Osteoblast (primary cell): ENCODE results near the gene TNNI2. TPM values are rescaled to one million over a fixed set of nuclear protein-coding genes. Genes with fewer than 3 reads are reported as not detected.
A peak's percentile ranks its signal among the peaks of the same experiment; 100 is the strongest.

ENCODE experiments used
- DNase-seq: peaks from one replicate; pipeline ENCODE4 v3.0.0; 2011; ENCODE audit warnings: low spot score, mixed read lengths; ENCODE audit not compliant: insufficient read length; ENCODE audit errors: missing footprints
- H2AFZ ChIP-seq: 2 replicates; pipeline ENCODE4 v1.6.0; 2011; ENCODE audit warnings: mild to moderate bottlenecking, low read length
- H3K27ac ChIP-seq: 2 replicates; pipeline ENCODE4 v1.5.1; 2011; ENCODE audit warnings: mild to moderate bottlenecking, low read depth, low read length, moderate library complexity
- H3K27me3 ChIP-seq: 2 replicates; pipeline ENCODE4 v1.6.0; 2012; ENCODE audit warnings: mild to moderate bottlenecking, control low read depth, inconsistent platforms, low read length, moderate library complexity; ENCODE audit not compliant: insufficient read depth
- H3K36me3 ChIP-seq: 2 replicates; pipeline ENCODE4 v1.5.1; 2011; ENCODE audit warnings: mild to moderate bottlenecking, low read length, control low read depth, moderate library complexity; ENCODE audit not compliant: insufficient read depth
- H3K4me1 ChIP-seq: 2 replicates; pipeline ENCODE4 v1.5.1; 2011; ENCODE audit warnings: mild to moderate bottlenecking, low read length, control low read depth, moderate library complexity; ENCODE audit not compliant: insufficient read depth
- H3K4me2 ChIP-seq: 2 replicates; pipeline ENCODE4 v1.6.0; 2011; ENCODE audit warnings: mild to moderate bottlenecking, low read length; ENCODE audit not compliant: insufficient read depth
- H3K4me3 ChIP-seq: fragments of 200-600 bp; sonication (generic); 3 replicates; pipeline ENCODE4 v1.5.1; 2012; ENCODE audit warnings: mild to moderate bottlenecking, low read length, inconsistent platforms; ENCODE audit not compliant: insufficient read depth
- H3K79me2 ChIP-seq: 2 replicates; pipeline ENCODE4 v1.6.0; 2012; ENCODE audit warnings: mild to moderate bottlenecking, low read length, control low read depth, inconsistent platforms; ENCODE audit not compliant: insufficient read depth
- H3K9me3 ChIP-seq: 2 replicates; pipeline ENCODE4 v1.5.1; 2011; ENCODE audit warnings: low read depth, low read length, control low read depth
- H4K20me1 ChIP-seq: 2 replicates; pipeline ENCODE4 v1.6.0; 2012; ENCODE audit warnings: mild to moderate bottlenecking, low read length, control low read depth; ENCODE audit not compliant: insufficient read depth
- CTCF ChIP-seq: IDR thresholded peaks from 2 replicates; pipeline ENCODE4 v1.5.1; 2011; ENCODE audit warnings: mild to moderate bottlenecking, low read depth, low read length, moderate library complexity; ENCODE audit errors: extremely low read depth
- small RNA-seq: library from RNA; depleted of rRNA; stranded (forward); fragments of <200 nt; gene quantifications from one replicate; pipeline ENCODE3, GENCODE V24; 2012
- total RNA-seq: library from RNA; depleted of rRNA; stranded (reverse); fragments of >200 nt; gene quantifications from 2 replicates; pipeline ENCODE4 v1.2.3, GENCODE V29; 2012

Gene TNNI2
- total RNA-seq, 1 donor = not detected

GRCh38 chr11:1888811-1889210, 50.0 kb downstream of the TNNI2 start:
- Histone ChIP-seq H3K36me3 (peaks cover 12% of the 10 kb centered on the region), H3K4me3 (no peak overlapping the region), H3K4me2 (no peak overlapping the region), H2AFZ (no peak overlapping the region), H3K27ac (no peak overlapping the region), H3K9me3 (no peaks in the 10 kb centered on the region), H4K20me1 (no peaks in the 10 kb centered on the region), H3K4me1 (no peaks in the 10 kb centered on the region), H3K27me3 (no peaks in the 10 kb centered on the region), H3K79me2 (no peaks in the 10 kb centered on the region)
- TF ChIP-seq CTCF = no peak
- peak; percentile 49 for DNase-seq

GRCh38 chr11:1889224-1889930, 50.6 kb downstream of the TNNI2 start:
- Histone ChIP-seq H3K27ac (no peak overlapping the region), H3K4me1 (no peaks in the 10 kb centered on the region), H3K9me3 (no peaks in the 10 kb centered on the region), H3K27me3 (no peaks in the 10 kb centered on the region), H3K4me3 (no peak overlapping the region), H2AFZ (no peak overlapping the region), H3K79me2 (no peaks in the 10 kb centered on the region), H4K20me1 (no peaks in the 10 kb centered on the region), H3K36me3 (peaks cover 7% of the 10 kb centered on the region), H3K4me2 (no peak overlapping the region)
- no peak for TF ChIP-seq CTCF
- peak; percentile 62 for DNase-seq

- Histone ChIP-seq H4K20me1 (no peaks in the 10 kb centered on the region), H3K4me2 (no peak overlapping the region), H3K36me3 (peaks cover 2% of the 10 kb centered on the region), H2AFZ (no peak overlapping the region), H3K9me3 (no peaks in the 10 kb centered on the region), H3K4me1 (no peaks in the 10 kb centered on the region), H3K4me3 (no peak overlapping the region), H3K27me3 (no peaks in the 10 kb centered on the region), H3K79me2 (no peaks in the 10 kb centered on the region), H3K27ac (no peak overlapping the region)
- peak; percentile 80 for DNase-seq
- no peak for TF ChIP-seq CTCF
These were observed 51.4 kb downstream of the TNNI2 start for GRCh38 chr11:1889941-1890855.

Small RNA genes lying within 50 kb of the gene (small RNA-seq; reads per million reads assigned to genes)
- gene AC051649.1 (not detected), gene MIR4298 (not detected)

Other genes starting within 250 kb of the TNNI2 start
- not detected in 2 replicates for gene KRTAP5-2, start 240.7 kb upstream of the TNNI2 start, total RNA-seq
- gene KRTAP5-3, start 230.5 kb upstream of the TNNI2 start, total RNA-seq = not detected in 2 replicates
- gene KRTAP5-4, start 216.8 kb upstream of the TNNI2 start, total RNA-seq = not detected in 2 replicates
- gene KRTAP5-5, start 209.2 kb upstream of the TNNI2 start, total RNA-seq = not detected in 2 replicates
- gene KRTAP5-6, start 141.8 kb upstream of the TNNI2 start, total RNA-seq = not detected in 2 replicates
- gene IFITM10, start 88.4 kb upstream of the TNNI2 start, total RNA-seq = 15.0 and 18.1 TPM in 2 replicates
- gene CTSD, start 75.1 kb upstream of the TNNI2 start, total RNA-seq = 491 and 519 TPM in 2 replicates
- 0.36 and 0.59 TPM in 2 replicates for gene SYT8, start 4.0 kb upstream of the TNNI2 start, total RNA-seq
- gene LSP1, start 14.1 kb downstream of the TNNI2 start, total RNA-seq = 41.0 and 54.6 TPM in 2 replicates
- not detected in 2 replicates for gene PRR33, start 52.9 kb downstream of the TNNI2 start, total RNA-seq
- gene TNNT3, start 80.7 kb downstream of the TNNI2 start, total RNA-seq = not detected in 2 replicates
- gene MRPL23, start 108.4 kb downstream of the TNNI2 start, total RNA-seq = 84.9 and 94.5 TPM in 2 replicates
- 4.3 and 9.4 TPM in 2 replicates for gene H19, start 158.9 kb downstream of the TNNI2 start, total RNA-seq